B cell (primary cell): Measurements from ENCODE around the gene PROSER1. TPM values are rescaled to one million over a fixed set of nuclear protein-coding genes. Genes with fewer than 3 reads are reported as not detected.
A peak's percentile ranks its signal among the peaks of the same experiment; 100 is the strongest.

ENCODE experiments used
- ATAC-seq: fragments of 200-7000 bp; cut with Tn5 transposase; one replicate; pipeline ENCODE4 v1.10.0; 2021; ENCODE audit warnings: low read depth, mild to moderate bottlenecking, moderate number of reproducible peaks, moderate library complexity
- CTCF ChIA-PET: fragments of 350-600 bp; sonication (Branson Sonifier 250); formaldehyde crosslinking; loops from one replicate; lab custom pipeline; 2021; ENCODE audit warnings: antibody characterized with exemption, inconsistent platforms; lab: Charles Lee
- POLR2A ChIA-PET: fragments of 350-600 bp; sonication (Branson Sonifier 250); formaldehyde crosslinking; loops from one replicate; lab custom pipeline; 2021; ENCODE audit warnings: antibody characterized with exemption; lab: Charles Lee
- DNase-seq: peaks from one replicate; pipeline ENCODE4 v3.0.0; 2013
- H2AFZ ChIP-seq: 2 replicates; pipeline ENCODE4 v1.6.1; 2012; ENCODE audit warnings: mild to moderate bottlenecking, low read depth, low read length; ENCODE audit not compliant: insufficient read depth, poor library complexity, severe bottlenecking
- H3K27ac ChIP-seq, 2 donors: 1 replicate in 1 of 2; 2 replicates in 1 of 2; pipeline ENCODE4 v1.5.1; 2012 to 2013; ENCODE audit warnings: low read length in 2 of 2, mild to moderate bottlenecking in 2 of 2, moderate library complexity in 1 of 2
- H3K27me3 ChIP-seq, 4 experiments: fragments of 200-600 bp in 1 of 4; sonication (generic) in 1 of 4; replicated peaks in 1 of 4; 1 replicate in 2 of 4; 2 replicates in 2 of 4; pipeline versions ENCODE4 v1.6.1 to v1.7.0; 2013 to 2016; ENCODE audit warnings: low read length in 3 of 4, mild to moderate bottlenecking in 2 of 4, mixed read lengths in 1 of 4, moderate library complexity in 1 of 4; ENCODE audit not compliant: insufficient read depth in 4 of 4, control insufficient read depth in 3 of 4; ENCODE audit errors: control extremely low read depth in 1 of 4
- H3K36me3 ChIP-seq, 2 experiments: replicated peaks in 1 of 2; 1 replicate in 1 of 2; 2 replicates in 1 of 2; pipeline versions ENCODE4 v1.6.1 to v1.7.1; 2013; ENCODE audit warnings: low read length in 1 of 2; ENCODE audit not compliant: insufficient read depth in 2 of 2, control insufficient read depth in 1 of 2; ENCODE audit errors: control extremely low read depth in 1 of 2, extremely low read depth in 1 of 2
- H3K4me1 ChIP-seq, 2 donors: fragments of 200-600 bp in 1 of 2; sonication (generic) in 1 of 2; 1 replicate in 1 of 2; 2 replicates in 1 of 2; pipeline versions ENCODE4 v1.5.1 to v1.6.1; 2013 to 2017; ENCODE audit warnings: low read length in 2 of 2; ENCODE audit not compliant: control insufficient read depth in 2 of 2, insufficient read depth in 2 of 2
- H3K4me2 ChIP-seq: replicated peaks from 2 replicates; pipeline ENCODE3; 2012; ENCODE audit warnings: mild to moderate bottlenecking, low read depth, low read length; ENCODE audit not compliant: poor library complexity, severe bottlenecking
- H3K4me3 ChIP-seq, 5 experiments: fragments of 200-600 bp in 1 of 5; sonication (generic) in 1 of 5; 1 replicate in 3 of 5; 2 replicates in 2 of 5; pipeline versions ENCODE4 v1.5.1 to v1.7.0; 2011 to 2016; ENCODE audit warnings: low read length in 4 of 5, mild to moderate bottlenecking in 4 of 5, low read depth in 2 of 5, control low read depth in 1 of 5, moderate library complexity in 1 of 5; ENCODE audit not compliant: insufficient read depth in 1 of 5; ENCODE audit errors: control extremely low read depth in 1 of 5, extremely low read depth in 1 of 5
- H3K79me2 ChIP-seq: fragments of 200-600 bp; sonication (generic); one replicate; pipeline ENCODE4 v1.6.0; 2016; ENCODE audit warnings: low read length; ENCODE audit not compliant: control insufficient read depth, insufficient read depth
- H3K9ac ChIP-seq: fragments of 200-600 bp; sonication (generic); 2 replicates; pipeline ENCODE4 v1.6.1; 2017; ENCODE audit warnings: mild to moderate bottlenecking, low read length, moderate library complexity
- H3K9me3 ChIP-seq, 3 donors: one replicate each; pipeline versions ENCODE4 v1.6.1 to v1.7.1; 2013; ENCODE audit warnings: low read length in 2 of 3; ENCODE audit not compliant: control insufficient read depth in 2 of 3, insufficient read depth in 1 of 3; ENCODE audit errors: control extremely low read depth in 1 of 3
- H4K20me1 ChIP-seq: 2 replicates; pipeline ENCODE4 v1.6.0; 2012; ENCODE audit warnings: mild to moderate bottlenecking, low read length; ENCODE audit not compliant: insufficient read depth, control insufficient read depth, poor library complexity, severe bottlenecking
- H3K27ac Mint-ChIP-seq: one replicate; pipeline ENCODE4 v1.8.0; 2021; ENCODE audit warnings: mixed read lengths
- H3K27me3 Mint-ChIP-seq: one replicate; pipeline ENCODE4 v1.8.0; 2021; ENCODE audit warnings: mixed read lengths
- H3K4me1 Mint-ChIP-seq: one replicate; pipeline ENCODE4 v1.8.0; 2021; ENCODE audit warnings: mixed read lengths
- H3K4me3 Mint-ChIP-seq: one replicate; pipeline ENCODE4 v1.8.0; 2021; ENCODE audit warnings: mixed read lengths
- H3K9me3 Mint-ChIP-seq: one replicate; pipeline ENCODE4 v1.8.0; 2022; ENCODE audit warnings: mixed read lengths; ENCODE audit not compliant: insufficient read depth
- EZH2 ChIP-seq: IDR thresholded peaks from 2 replicates; pipeline ENCODE4 v1.6.1; 2012; ENCODE audit warnings: borderline replicate concordance, low read depth, mild to moderate bottlenecking, moderate library complexity, low read length; ENCODE audit not compliant: insufficient read depth, poor library complexity, severe bottlenecking
- WGBS: methylation state at CpG from one replicate; pipeline ENCODE4 v1.1.5; 2013; ENCODE audit warnings: missing lambda C conversion rate; ENCODE audit not compliant: insufficient coverage; 5-methylcytosine and 5-hydroxymethylcytosine counted together
- intact Hi-C: fragments of 100-400 bp; cut with micrococcal nuclease; formaldehyde crosslinking; loops from one replicate; pipeline ENCODE4 v1.10.0; 2022
- polyA plus RNA-seq: library from polyadenylated mRNA; depleted of rRNA; stranded (reverse); fragments of >200 nt; gene quantifications from 2 replicates; pipeline ENCODE4 v1.2.3, GENCODE V29; 2012
- total RNA-seq, 2 donors: library from RNA; stranded (reverse); fragments of 120-200 nt in 1 of 2; gene quantifications; 1 replicate in 1 of 2; 2 replicates in 1 of 2; pipeline versions ENCODE4 v1.2.3 to v1.2.4, GENCODE V29; 2013 to 2022
- TF ChIP-seq, protein P1 (sequence below): fragments of 200-600 bp; IDR thresholded peaks from one replicate; pipeline ENCODE4 v1.8.0; 2022; ENCODE audit warnings: antibody characterized with exemption, mild to moderate bottlenecking

PROSER1 gene
- total and polyA plus RNA-seq, 2 donors (not counting 1 experiment from before 2014, with no cell fraction given) = 18.1 to 63.5 TPM

GRCh38 chr13:39035204-39035603, 2.7 kb downstream of the PROSER1 start:
- Histone ChIP-seq H4K20me1 (peaks cover 39% of the 10 kb centered on the region), H3K9ac (peak overlapping the region; percentile 89), H3K27ac (no peak overlapping the region), H3K9me3 (no peaks in the 10 kb centered on the region), H3K36me3 (peaks cover 0 to 6% of the 10 kb centered on the region in 2 experiments), H2AFZ (no peak overlapping the region), H3K4me3 (peak overlapping the region in 1 of 5 experiments; percentile 85), H3K4me2 (peak overlapping the region; percentile 87), H3K27me3 (no peaks in the 10 kb centered on the region), H3K79me2 (peaks cover 62% of the 10 kb centered on the region), H3K4me1 (peaks cover 30 to 35% of the 10 kb centered on the region in 2 donors)
- H3K27ac Mint-ChIP-seq = peak overlapping the region; percentile 1
- no peaks in the 10 kb centered on the region for H3K27me3 Mint-ChIP-seq
- WGBS = no CpG with 5 or more reads among the region's 2 CpGs
- peak overlapping the region; percentile 92 for H3K4me3 Mint-ChIP-seq
- ATAC-seq (no peak), DNase-seq (no peak)
- TF ChIP-seq EZH2 = no peak
- TF ChIP-seq, protein P1, sequence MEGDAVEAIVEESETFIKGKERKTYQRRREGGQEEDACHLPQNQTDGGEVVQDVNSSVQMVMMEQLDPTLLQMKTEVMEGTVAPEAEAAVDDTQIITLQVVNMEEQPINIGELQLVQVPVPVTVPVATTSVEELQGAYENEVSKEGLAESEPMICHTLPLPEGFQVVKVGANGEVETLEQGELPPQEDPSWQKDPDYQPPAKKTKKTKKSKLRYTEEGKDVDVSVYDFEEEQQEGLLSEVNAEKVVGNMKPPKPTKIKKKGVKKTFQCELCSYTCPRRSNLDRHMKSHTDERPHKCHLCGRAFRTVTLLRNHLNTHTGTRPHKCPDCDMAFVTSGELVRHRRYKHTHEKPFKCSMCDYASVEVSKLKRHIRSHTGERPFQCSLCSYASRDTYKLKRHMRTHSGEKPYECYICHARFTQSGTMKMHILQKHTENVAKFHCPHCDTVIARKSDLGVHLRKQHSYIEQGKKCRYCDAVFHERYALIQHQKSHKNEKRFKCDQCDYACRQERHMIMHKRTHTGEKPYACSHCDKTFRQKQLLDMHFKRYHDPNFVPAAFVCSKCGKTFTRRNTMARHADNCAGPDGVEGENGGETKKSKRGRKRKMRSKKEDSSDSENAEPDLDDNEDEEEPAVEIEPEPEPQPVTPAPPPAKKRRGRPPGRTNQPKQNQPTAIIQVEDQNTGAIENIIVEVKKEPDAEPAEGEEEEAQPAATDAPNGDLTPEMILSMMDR = no peak
- peaks cover 58% of the 10 kb centered on the region for H3K4me1 Mint-ChIP-seq
- ChIA-PET CTCF (interaction anchor here (0.6 kb wide), 1 partner anchor 613 kb away, joined by 3 read pairs; no protein-coding TSS in a partner anchor), POLR2A (no interaction called here)
- H3K9me3 Mint-ChIP-seq = no peaks in the 10 kb centered on the region
- intact Hi-C loops = loop anchor here (10.0 kb wide), 2 partner anchors 1550 to 1740 kb away; partner anchors contain the start of gene MRPS31

GRCh38 chr13:39034085-39034484, 3.8 kb downstream of the PROSER1 start:
- Histone ChIP-seq H3K79me2 (peaks cover 57% of the 10 kb centered on the region), H2AFZ (no peak overlapping the region), H3K9me3 (no peaks in the 10 kb centered on the region), H3K4me2 (no peak overlapping the region), H3K27ac (peak overlapping the region in 1 of 2 donors; percentile 11), H3K9ac (no peak overlapping the region), H4K20me1 (peaks cover 39% of the 10 kb centered on the region), H3K27me3 (no peaks in the 10 kb centered on the region), H3K36me3 (peaks cover 0 to 6% of the 10 kb centered on the region in 2 experiments), H3K4me3 (no peak overlapping the region), H3K4me1 (peaks cover 26 to 31% of the 10 kb centered on the region in 2 donors)
- no peaks in the 10 kb centered on the region for H3K27me3 Mint-ChIP-seq
- POLR2A ChIA-PET = no interaction called here
- 100% methylated on average over 1 of the region's 1 CpG for WGBS
- no peaks in the 10 kb centered on the region for H3K9me3 Mint-ChIP-seq
- peaks cover 50% of the 10 kb centered on the region for H3K4me1 Mint-ChIP-seq
- DNase-seq = no peak
- CTCF ChIA-PET = no interaction called here
- H3K27ac Mint-ChIP-seq = no peak overlapping the region
- intact Hi-C loops = loop anchor here (10.0 kb wide), 2 partner anchors 1551 to 1741 kb away; partner anchors contain the start of gene MRPS31
- no peak for ATAC-seq
- no peak overlapping the region for H3K4me3 Mint-ChIP-seq
- TF ChIP-seq, protein P1 = no peak
